Islet of Langerhans (tissue), 1 donor: ENCODE measurements around the gene PDE8B.

Source experiments
- FAIRE-seq: peaks from one replicate; lab custom pipeline; 2011; peaks lifted over from hg19 to GRCh38; lab: Jason Lieb, UNC

PDE8B gene

GRCh38 chr5:77231471-77232138, 21.1 kb downstream of the PDE8B start:
- FAIRE-seq, result no peak

GRCh38 chr5:77232574-77233358, 22.3 kb downstream of the PDE8B start:
- peak; percentile 99 for FAIRE-seq

- no peak for FAIRE-seq
Observed at GRCh38 chr5:77235846-77236721, 25.6 kb downstream of the PDE8B start.

GRCh38 chr5:77239126-77239741, 28.8 kb downstream of the PDE8B start:
- peak; percentile 47 for FAIRE-seq

GRCh38 chr5:77241444-77241843, 31.0 kb downstream of the PDE8B start:
- no peak for FAIRE-seq

- FAIRE-seq, result no peak
Observed at GRCh38 chr5:77249475-77249874, 39.0 kb downstream of the PDE8B start.

GRCh38 chr5:77250021-77250420, 39.5 kb downstream of the PDE8B start:
- no peak for FAIRE-seq

GRCh38 chr5:77251921-77252320, 41.4 kb downstream of the PDE8B start:
- no peak for FAIRE-seq

GRCh38 chr5:77255617-77256016, 45.1 kb downstream of the PDE8B start:
- FAIRE-seq, result no peak

GRCh38 chr5:77256406-77256805, 45.9 kb downstream of the PDE8B start:
- no peak for FAIRE-seq

- no peak for FAIRE-seq
Observed at GRCh38 chr5:77258652-77259051, 48.2 kb downstream of the PDE8B start.

- FAIRE-seq, result no peak
Observed at GRCh38 chr5:77259476-77259875, 49.0 kb downstream of the PDE8B start.

GRCh38 chr5:77262697-77263096, 52.2 kb downstream of the PDE8B start:
- FAIRE-seq, result no peak

- FAIRE-seq, result no peak
Observed at GRCh38 chr5:77266291-77266690, 55.8 kb downstream of the PDE8B start.

GRCh38 chr5:77267496-77267895, 57.0 kb downstream of the PDE8B start:
- no peak for FAIRE-seq

GRCh38 chr5:77272206-77272605, 61.7 kb downstream of the PDE8B start:
- FAIRE-seq, result no peak

GRCh38 chr5:77277759-77278158, 67.3 kb downstream of the PDE8B start:
- FAIRE-seq, result no peak

- FAIRE-seq, result no peak
Observed at GRCh38 chr5:77280036-77280435, 69.6 kb downstream of the PDE8B start.

GRCh38 chr5:77281969-77282336, 71.5 kb downstream of the PDE8B start:
- FAIRE-seq, result no peak

GRCh38 chr5:77282337-77283027, 72.0 kb downstream of the PDE8B start:
- no peak for FAIRE-seq

- FAIRE-seq, result peak; percentile 13
Observed at GRCh38 chr5:77285251-77285841, 74.9 kb downstream of the PDE8B start.
